ENCODE data around the gene SIRPG. TPM values are rescaled to one million over a fixed set of nuclear protein-coding genes. Genes with fewer than 3 reads are reported as not detected.

Gene SIRPG
- total RNA-seq, 4 donors from 2014 or later, result 2.5 to 26.9 (median 3.8) TPM; not detected in 1

GRCh38 chr20:1686151-1686748 is 28.7 kb upstream of the SIRPG start:
- 89% methylated on average over 3 of the region's 3 CpGs; no CpG with 5 or more reads in 1 of the 2 donors for WGBS, 2 donors (ENCODE audit: low coverage in 1 of 2)
- TF ChIP-seq CTCF (IDR thresholded peaks at IDR 0.05) (no peak), POLR2AphosphoS5 (IDR thresholded peaks at IDR 0.05) (no peak)
- Histone ChIP-seq H3K9me3 (no peaks in the 10 kb centered on the region), H3K27ac (no peak overlapping the region), H3K36me3 (no peaks in the 10 kb centered on the region), H3K4me3 (no peak overlapping the region), H3K4me1 (no peaks in the 10 kb centered on the region), H3K27me3 (peaks cover 4% of the 10 kb centered on the region)
- no peak for DNase-seq
- intact Hi-C loops (cut with DNase I; ENCODE audit: low total_unique reads), result no loop called here
- in situ Hi-C loops (cut with MboI; ENCODE audit: low pct_ligation_motif_present in 1 of 4, low pct_unique_long_range_greater_than_20kb in 1 of 4, low sequenced_read_pairs in 3 of 4), result no loop called here

DNA sequence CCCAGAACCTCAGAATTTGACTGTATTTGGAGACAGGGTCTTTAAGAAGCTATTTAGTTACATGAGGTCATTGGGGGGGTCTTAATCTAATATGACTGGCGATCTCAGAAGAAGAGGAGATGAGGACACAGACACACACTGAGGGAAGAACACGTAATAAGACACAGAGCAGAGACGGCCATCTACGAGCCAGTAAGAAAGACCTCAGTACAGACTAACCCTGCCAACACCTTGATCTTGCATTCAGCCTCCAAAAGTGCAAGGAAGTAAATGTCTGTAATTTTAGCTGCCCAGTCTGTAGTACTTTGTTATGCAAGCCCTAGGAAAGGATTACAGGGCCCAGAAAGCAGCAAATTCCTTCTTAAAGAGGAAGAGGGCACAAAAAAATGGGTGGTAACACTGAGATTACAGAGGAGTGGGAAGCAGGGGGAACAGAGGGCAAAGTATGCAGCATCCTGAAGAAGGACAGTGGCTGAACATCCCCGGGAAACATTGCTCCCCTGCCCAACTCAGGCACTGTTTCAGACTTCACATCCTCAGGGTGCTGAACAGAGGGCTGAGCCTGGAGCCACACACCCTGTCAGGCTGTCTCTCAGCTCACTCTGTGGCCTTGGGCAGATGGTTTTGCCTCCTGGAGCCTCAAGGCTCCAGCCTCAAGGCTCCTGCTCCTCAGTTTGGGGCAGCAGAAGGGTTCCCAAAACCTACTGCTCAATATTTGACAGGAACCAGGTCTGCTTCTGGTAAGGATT is 27.9 kb upstream of the SIRPG start:
- Histone ChIP-seq H3K27me3 (peaks cover 4% of the 10 kb centered on the region), H3K27ac (no peak overlapping the region), H3K4me1 (no peaks in the 10 kb centered on the region), H3K4me3 (no peak overlapping the region), H3K9me3 (no peaks in the 10 kb centered on the region), H3K36me3 (no peaks in the 10 kb centered on the region)
- in situ Hi-C loops (cut with MboI; ENCODE audit: low pct_ligation_motif_present in 1 of 4, low pct_unique_long_range_greater_than_20kb in 1 of 4, low sequenced_read_pairs in 3 of 4) (no loop called here), intact Hi-C loops (cut with DNase I; ENCODE audit: low total_unique reads) (no loop called here)
- WGBS, 2 donors (ENCODE audit: low coverage in 1 of 2), result 81 to 87% methylated on average over 3 to 5 of the region's 5 CpGs
- no peak for TF ChIP-seq POLR2A (IDR thresholded peaks at IDR 0.05)
- TF ChIP-seq EP300 (IDR thresholded peaks at IDR 0.05; ENCODE audit: low read depth), result no peak
- TF ChIP-seq POLR2AphosphoS5 (IDR thresholded peaks at IDR 0.05), result no peak
- TF ChIP-seq CTCF (IDR thresholded peaks at IDR 0.05), result no peak
- no peak for DNase-seq

GRCh38 chr20:1684872-1685271 is 27.3 kb upstream of the SIRPG start:
- H3K4me1 ChIP-seq, result no peaks in the 10 kb centered on the region
- no peak for TF ChIP-seq CTCF (IDR thresholded peaks at IDR 0.05)
- TF ChIP-seq POLR2AphosphoS5 (IDR thresholded peaks at IDR 0.05), result no peak
- no peak for TF ChIP-seq EP300 (IDR thresholded peaks at IDR 0.05; ENCODE audit: low read depth)
- TF ChIP-seq POLR2A (IDR thresholded peaks at IDR 0.05), result no peak
- in situ Hi-C loops (cut with MboI; ENCODE audit: low pct_ligation_motif_present in 1 of 4, low pct_unique_long_range_greater_than_20kb in 1 of 4, low sequenced_read_pairs in 3 of 4) (no loop called here), intact Hi-C loops (cut with DNase I; ENCODE audit: low total_unique reads) (no loop called here)
- H3K36me3 ChIP-seq, result no peaks in the 10 kb centered on the region
- H3K27ac ChIP-seq, result no peak overlapping the region
- DNase-seq, result no peak
- H3K27me3 ChIP-seq, result no peaks in the 10 kb centered on the region
- H3K4me3 ChIP-seq, result no peak overlapping the region
- 95% methylated on average over 1 of the region's 1 CpG; no CpG with 5 or more reads in 1 of the 2 donors for WGBS, 2 donors (ENCODE audit: low coverage in 1 of 2)
- H3K9me3 ChIP-seq, result no peaks in the 10 kb centered on the region

DNA sequence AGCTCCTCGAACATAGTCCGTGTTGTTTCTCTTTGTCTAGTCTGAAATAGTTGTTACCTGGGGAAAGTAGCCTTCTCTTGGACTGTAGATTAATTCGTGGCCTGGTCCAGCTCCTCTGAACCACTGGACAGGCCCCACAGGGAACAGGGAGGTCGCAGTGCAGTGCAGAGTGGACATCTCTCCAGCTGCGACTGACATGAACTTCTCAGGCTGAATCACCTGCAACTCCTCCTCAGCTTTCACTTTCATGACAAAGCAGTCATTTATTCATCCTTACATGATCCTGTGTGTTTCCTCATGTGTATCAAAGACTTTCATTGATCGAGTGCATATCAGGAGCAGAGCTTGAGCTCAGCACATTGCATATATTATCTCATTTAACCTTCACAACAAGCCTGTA is 19.1 kb upstream of the SIRPG start:
- in situ Hi-C loops (cut with MboI; ENCODE audit: low pct_ligation_motif_present in 1 of 4, low pct_unique_long_range_greater_than_20kb in 1 of 4, low sequenced_read_pairs in 3 of 4) (no loop called here), intact Hi-C loops (cut with DNase I; ENCODE audit: low total_unique reads) (no loop called here)
- no peak for DNase-seq
- Histone ChIP-seq H3K9me3 (no peaks in the 10 kb centered on the region), H3K27me3 (no peaks in the 10 kb centered on the region), H3K4me3 (no peak overlapping the region), H3K4me1 (peaks cover 0 to 2% (median 0%) of the 10 kb centered on the region in 4 donors), H3K36me3 (no peaks in the 10 kb centered on the region), H3K27ac (no peak overlapping the region)
- 64 to 74% methylated on average over 3 to 6 of the region's 6 CpGs for WGBS, 2 donors (ENCODE audit: low coverage in 1 of 2)
- no peak for TF ChIP-seq CTCF (IDR thresholded peaks at IDR 0.05)
- TF ChIP-seq EP300 (IDR thresholded peaks at IDR 0.05; ENCODE audit: low read depth), result no peak
- TF ChIP-seq POLR2A (IDR thresholded peaks at IDR 0.05), result no peak
- TF ChIP-seq POLR2AphosphoS5 (IDR thresholded peaks at IDR 0.05), result no peak
